GM18499 (cell line): ENCODE data around the gene UQCRQ.

Source experiments
- ATAC-seq: cut with Tn5 transposase; IDR thresholded peaks from one replicate; pipeline ENCODE4 v1.9.1; 2021; ENCODE audit warnings: moderate number of reproducible peaks; ENCODE audit not compliant: insufficient read depth, unreplicated experiment

UQCRQ gene

GRCh38 chr5:132866342-132867045 lies at the start of gene UQCRQ, which contains the start of gene GDF9:
TSS of gene UQCRQ (plus strand) at chr5:132866642. CDS start at chr5:132866882, 240 bp downstream.
TSS of gene GDF9 (minus strand) at chr5:132866469. CDS start at chr5:132864533, 1,936 bp downstream.
- peak; percentile 92 for ATAC-seq

- no peak for ATAC-seq
Measured at GRCh38 chr5:132817011-132817410, 49.4 kb upstream of the UQCRQ start.

- ATAC-seq = no peak
Measured at GRCh38 chr5:132819468-132819867, 47.0 kb upstream of the UQCRQ start.

GRCh38 chr5:132820162-132820754 lies 46.2 kb upstream of the UQCRQ start:
- ATAC-seq = peak; percentile 78

- ATAC-seq = no peak
Measured at GRCh38 chr5:132821350-132821749, 45.1 kb upstream of the UQCRQ start.

GRCh38 chr5:132821791-132822190 lies 44.7 kb upstream of the UQCRQ start:
- ATAC-seq = no peak

GRCh38 chr5:132822650-132823480 lies 43.6 kb upstream of the UQCRQ start:
- ATAC-seq = no peak

GRCh38 chr5:132823481-132824050 lies 42.9 kb upstream of the UQCRQ start:
- ATAC-seq = no peak

GRCh38 chr5:132824426-132824825 lies 42.0 kb upstream of the UQCRQ start:
- no peak for ATAC-seq

- ATAC-seq = no peak
Measured at GRCh38 chr5:132825033-132825833, 41.2 kb upstream of the UQCRQ start.

GRCh38 chr5:132825834-132826391 lies 40.5 kb upstream of the UQCRQ start:
- ATAC-seq = no peak

- ATAC-seq = no peak
Measured at GRCh38 chr5:132826424-132827082, 39.9 kb upstream of the UQCRQ start.

GRCh38 chr5:132827943-132828673 lies 38.3 kb upstream of the UQCRQ start:
- no peak for ATAC-seq

GRCh38 chr5:132828846-132829494 lies 37.5 kb upstream of the UQCRQ start:
- no peak for ATAC-seq

GRCh38 chr5:132829742-132830435 lies 36.6 kb upstream of the UQCRQ start:
- no peak for ATAC-seq

- ATAC-seq = no peak
Measured at GRCh38 chr5:132830436-132831094, 35.9 kb upstream of the UQCRQ start, which contains the start of gene SHROOM1. TSS of gene SHROOM1 (minus strand) at chr5:132830647. CDS start at chr5:132826140, 4,507 bp downstream.
